Activated CD8-positive, alpha-beta memory T cell treated with anti-CD3 and anti-CD28 coated beads for 24 hours (primary cell): ENCODE data around the gene ARHGEF7.

Experiments
- DNase-seq: peaks from one replicate; pipeline ENCODE4 v3.0.0-alpha.2; 2020

Gene ARHGEF7

GRCh38 chr13:111330066-111330610, 215.0 kb downstream of the ARHGEF7 start:
- no peak for DNase-seq

DNA sequence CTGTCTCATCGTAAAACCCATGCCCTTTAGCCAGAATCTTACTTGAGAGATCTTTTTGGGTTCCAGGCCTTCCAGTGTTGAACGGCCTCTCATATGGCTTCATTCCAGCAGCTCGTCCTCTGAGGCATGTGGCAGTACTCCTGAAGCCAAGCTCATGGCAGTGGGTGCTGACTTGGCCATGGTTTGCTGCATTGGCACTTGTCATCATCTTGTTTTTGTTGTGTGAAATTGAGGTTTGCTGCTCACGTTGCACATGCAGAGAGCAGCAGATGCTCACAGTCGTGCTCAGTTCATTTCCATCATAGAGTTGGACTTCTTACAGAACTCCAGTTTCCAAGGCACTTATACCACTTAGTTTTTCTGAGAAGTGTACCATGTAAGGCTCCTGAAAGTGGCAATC, 220.2 kb downstream of the ARHGEF7 start:
- DNase-seq, result peak; percentile 3

DNA sequence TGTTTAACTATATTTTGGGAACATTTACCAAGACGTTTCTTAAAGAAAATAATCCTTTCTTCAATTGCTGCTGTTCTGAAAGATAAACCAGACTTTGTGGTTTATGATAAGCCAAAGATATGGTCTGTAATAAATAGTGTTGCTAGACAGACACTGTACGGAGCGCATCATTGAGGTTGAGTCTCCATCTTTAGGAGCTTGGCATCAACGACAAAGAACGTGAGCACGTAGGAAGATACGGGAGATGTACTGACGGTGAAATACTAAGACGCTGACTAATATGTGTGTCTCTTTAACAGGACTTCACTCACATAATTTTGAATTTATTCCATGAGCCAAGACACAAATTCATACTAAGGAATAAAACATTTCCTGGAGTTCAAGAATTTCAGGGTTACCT, 221.6 kb downstream of the ARHGEF7 start:
- no peak for DNase-seq

DNA sequence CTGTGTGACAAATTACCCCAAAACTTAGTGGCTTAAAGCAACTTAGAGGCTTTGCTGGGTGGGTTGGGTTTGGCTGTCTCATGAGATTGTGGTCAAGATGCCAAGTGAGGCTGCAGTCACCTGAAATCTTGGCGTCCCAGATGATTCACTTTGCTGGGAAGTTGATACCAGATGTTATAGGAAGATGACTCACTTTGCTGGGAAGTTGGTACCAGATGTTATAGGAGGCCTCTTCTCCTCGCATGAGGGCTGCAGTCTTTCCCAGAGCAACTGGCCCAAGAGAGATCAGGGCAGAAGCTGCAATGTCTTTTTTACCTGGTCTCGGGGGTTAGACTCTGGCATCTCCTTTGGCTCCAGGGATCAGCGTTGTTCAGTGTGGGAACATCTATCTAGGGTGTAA, 222.1 kb downstream of the ARHGEF7 start:
- peak; percentile 19 for DNase-seq

- peak; percentile 13 for DNase-seq
Observed at GRCh38 chr13:111337741-111338140, 222.6 kb downstream of the ARHGEF7 start.

DNA sequence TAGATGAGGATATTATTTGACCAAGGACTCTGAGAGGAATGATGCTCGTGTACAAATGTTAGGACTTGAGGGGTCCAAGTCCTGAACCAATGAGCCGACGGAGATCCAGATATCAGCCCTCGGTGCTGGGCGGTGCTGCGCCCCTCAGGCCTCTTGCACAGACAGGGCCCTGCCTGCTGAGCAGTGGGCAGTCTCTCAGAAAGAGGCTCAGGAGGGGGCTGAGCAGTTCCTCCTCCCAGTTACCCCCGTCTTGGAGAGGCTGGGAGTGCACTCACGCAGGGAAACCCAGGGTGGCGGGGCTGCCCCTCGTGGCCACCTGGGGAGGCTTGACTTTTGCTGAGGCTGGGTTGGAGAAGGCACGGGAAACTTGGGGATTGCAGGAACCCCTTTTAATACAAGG, 223.7 kb downstream of the ARHGEF7 start:
- DNase-seq, result no peak

DNA sequence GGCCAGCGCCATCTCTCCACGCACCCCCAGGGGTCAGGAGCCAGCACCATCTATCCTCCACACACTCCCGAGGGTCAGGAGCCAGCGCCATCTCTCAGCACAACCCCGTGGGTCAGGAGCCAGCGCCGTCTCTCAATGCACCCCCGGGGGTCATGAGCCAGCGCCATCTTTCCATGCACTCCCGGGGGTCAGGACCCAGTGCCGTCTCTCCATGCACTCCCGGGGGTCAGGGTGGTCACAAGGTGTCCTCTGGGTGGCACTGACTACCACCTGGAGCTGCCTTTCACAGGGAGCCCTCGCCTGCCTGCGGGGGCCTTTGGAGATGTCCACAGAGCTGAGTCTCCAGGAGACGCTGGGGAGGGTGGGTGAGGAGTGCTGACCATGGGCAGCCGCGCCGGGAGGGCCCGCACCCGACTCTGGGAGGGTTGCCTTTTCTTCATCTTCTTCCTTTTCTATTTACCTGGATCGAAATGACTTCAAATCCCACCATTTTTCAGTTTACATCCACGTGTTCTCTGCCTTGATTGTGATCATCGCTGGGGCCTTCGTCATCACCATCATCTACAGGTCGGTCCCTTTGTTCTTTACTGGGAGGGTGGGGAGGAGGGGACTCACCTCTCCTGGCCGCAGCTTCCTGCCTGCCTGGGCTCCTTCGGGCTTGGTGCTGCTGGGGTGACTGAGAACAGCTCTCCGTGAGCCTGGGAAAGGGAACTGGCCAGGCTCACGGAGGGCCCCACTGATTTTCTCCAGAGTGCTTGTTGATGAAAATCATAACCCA, 224.4 kb downstream of the ARHGEF7 start:
- DNase-seq, result no peak

- no peak for DNase-seq
Observed at GRCh38 chr13:111341886-111342285, 226.8 kb downstream of the ARHGEF7 start.

GRCh38 chr13:111342721-111343120, 227.6 kb downstream of the ARHGEF7 start:
- no peak for DNase-seq

- DNase-seq, result no peak
Observed at GRCh38 chr13:111343186-111343805, 228.2 kb downstream of the ARHGEF7 start.

DNA sequence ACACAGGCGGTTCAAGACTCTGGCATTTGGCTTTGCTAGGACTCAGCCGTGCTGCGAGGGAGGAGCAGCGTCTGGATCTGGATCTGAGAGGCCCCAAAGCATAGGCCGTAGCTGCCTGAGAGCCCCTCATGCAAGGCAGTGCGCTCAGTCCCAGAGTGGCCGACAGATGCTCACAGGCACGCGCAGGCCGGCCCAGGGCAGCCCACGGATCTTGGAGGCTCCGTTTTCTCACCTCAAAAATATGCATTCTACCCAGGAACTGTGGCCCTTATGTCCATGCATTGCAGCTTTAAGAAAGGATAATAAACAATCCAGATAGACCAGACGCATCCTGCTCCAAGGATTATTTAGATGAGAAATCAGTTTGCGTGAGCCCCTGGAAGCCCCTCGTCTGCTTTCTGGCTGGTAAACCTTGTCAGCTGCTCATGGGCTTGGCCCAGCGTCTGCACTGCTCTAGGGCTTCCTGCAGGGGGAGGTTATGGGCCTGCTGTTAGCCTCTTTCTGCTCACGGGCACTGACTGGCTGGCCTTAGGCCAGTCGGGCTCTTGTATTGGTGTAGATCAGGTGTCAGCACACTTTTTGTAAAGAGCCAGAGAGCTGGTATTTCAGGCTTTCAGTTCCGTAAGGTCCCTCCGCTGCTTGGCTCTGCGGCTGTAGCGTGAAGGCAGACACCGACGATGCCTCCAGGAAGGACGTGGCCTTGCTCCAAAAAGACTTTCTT, 229.5 kb downstream of the ARHGEF7 start:
- DNase-seq, result no peak

- no peak for DNase-seq
Observed at GRCh38 chr13:111345682-111346081, 230.6 kb downstream of the ARHGEF7 start.

DNA sequence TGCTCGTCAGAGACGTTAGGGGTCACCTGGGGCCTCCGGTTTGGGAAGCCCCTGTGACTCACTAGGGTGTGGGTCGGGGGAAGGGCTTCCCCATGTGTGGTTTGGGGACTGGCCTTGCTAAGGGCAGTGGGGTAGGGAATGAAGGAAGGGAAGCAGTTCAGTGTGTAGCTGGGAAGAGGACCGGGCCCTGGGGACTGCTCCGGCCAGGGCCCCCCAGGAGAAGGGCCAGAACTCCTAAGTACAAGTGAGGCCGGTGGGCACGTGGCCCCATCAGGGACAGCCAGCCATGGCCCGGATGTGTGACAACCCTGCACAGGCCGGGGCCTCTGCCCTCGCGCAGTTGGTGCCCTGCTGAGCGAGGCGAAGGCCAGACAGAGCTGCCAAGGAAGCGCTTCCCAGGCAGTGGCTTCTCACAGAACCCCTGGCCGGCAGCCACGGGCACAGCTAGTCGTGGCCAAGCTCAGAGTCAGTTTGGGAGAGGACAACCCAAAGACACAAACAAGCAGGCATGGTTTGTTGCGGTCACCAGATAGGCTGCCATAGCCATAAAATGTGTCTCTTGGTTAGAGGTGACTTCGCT, 231.1 kb downstream of the ARHGEF7 start:
- no peak for DNase-seq

DNA sequence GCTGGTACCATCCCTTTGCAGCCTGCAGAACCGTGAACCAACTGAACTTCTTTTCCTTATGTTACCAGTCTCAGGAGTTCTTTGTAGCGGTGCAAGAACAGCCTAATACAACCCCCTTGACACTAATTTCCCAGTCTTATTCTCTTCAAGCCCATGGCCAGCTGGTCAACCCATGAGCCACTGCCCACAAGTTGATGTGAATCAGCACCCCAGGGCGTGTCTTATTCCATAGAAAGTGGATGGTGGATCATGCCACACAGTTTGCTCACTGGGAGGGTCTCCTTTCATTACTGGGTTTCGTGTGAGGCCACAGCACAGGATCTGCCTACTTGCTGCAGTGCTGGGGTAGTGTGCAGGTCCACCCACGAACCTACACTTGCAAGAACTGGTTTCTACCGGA, 232.3 kb downstream of the ARHGEF7 start:
- no peak for DNase-seq

DNA sequence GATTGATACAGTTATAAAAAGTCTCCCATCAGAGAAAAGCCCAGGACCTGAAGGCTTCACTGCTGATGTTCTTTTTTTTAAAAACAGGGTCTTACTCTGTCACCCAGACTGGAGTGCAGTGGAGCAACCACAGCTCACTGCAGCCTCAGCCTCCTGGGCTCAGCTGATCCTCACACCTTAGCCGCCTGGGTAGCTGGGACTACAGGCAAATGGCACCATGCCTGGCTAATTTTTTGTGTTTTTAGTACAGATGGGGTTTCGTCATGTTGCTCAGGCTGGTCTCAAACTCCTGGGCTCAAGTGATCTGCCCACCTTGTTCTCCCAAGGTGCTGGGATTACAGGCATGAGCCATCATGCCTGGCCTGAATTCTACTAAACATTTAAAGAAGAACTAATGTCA, 238.4 kb downstream of the ARHGEF7 start:
- DNase-seq, result no peak

GRCh38 chr13:111354789-111355188, 239.7 kb downstream of the ARHGEF7 start:
- DNase-seq, result no peak
